ENCODE results near the gene ZNF608.

Gene ZNF608

GRCh38 chr5:124755041-124755440 is 8.6 kb upstream of the ZNF608 start:
- no peak for DNase-seq (ENCODE audit: low read depth in 2 of 2)

GRCh38 chr5:124754206-124754927 is 7.9 kb upstream of the ZNF608 start:
- DNase-seq (ENCODE audit: low read depth in 2 of 2), result no peak

DNA sequence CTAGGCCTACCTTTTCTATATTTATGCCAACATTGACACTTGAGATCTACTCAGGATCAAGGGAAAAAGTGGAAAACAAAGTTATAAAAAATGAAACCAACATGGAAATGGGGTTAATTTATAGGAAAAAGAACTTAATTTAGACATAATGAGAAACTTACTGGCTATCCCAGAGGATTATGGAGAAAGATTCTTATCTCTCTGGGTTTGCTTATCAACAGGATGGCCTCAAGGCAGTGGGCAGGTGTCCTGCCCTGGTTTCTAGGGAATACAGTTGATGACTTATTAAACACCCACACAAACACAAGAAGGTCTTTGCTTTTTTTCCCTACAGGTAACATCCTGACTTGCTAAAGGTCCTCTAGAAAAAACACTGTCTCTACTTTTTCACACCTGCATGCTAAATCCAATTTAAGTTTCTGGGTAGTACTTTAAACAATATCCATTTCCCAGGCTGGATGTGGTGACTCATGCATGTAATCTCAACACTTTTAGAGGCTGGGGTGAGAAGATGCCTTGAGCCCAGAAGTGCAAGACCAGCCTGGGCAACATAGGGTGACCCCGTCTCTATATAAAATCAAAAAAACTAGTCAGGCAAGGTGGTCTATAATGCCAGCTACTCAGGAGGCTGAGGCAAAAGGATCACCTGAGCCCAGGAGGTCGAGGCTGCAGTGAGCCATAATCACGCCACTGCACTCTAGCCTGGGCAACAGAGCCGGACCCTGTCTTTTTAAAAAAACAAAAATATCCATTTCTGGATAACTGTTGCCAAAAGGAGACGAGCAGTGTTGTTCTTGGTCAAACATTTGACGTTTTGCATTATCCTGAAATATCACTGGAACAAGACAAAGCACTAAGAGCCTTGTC is 6.6 kb upstream of the ZNF608 start:
- no peak for DNase-seq (ENCODE audit: low read depth in 2 of 2)

GRCh38 chr5:124751031-124751430 is 4.6 kb upstream of the ZNF608 start:
- no peak for DNase-seq (ENCODE audit: low read depth in 2 of 2)

GRCh38 chr5:124748687-124749594 is 2.5 kb upstream of the ZNF608 start:
- no peak for DNase-seq (ENCODE audit: low read depth in 2 of 2)

DNA sequence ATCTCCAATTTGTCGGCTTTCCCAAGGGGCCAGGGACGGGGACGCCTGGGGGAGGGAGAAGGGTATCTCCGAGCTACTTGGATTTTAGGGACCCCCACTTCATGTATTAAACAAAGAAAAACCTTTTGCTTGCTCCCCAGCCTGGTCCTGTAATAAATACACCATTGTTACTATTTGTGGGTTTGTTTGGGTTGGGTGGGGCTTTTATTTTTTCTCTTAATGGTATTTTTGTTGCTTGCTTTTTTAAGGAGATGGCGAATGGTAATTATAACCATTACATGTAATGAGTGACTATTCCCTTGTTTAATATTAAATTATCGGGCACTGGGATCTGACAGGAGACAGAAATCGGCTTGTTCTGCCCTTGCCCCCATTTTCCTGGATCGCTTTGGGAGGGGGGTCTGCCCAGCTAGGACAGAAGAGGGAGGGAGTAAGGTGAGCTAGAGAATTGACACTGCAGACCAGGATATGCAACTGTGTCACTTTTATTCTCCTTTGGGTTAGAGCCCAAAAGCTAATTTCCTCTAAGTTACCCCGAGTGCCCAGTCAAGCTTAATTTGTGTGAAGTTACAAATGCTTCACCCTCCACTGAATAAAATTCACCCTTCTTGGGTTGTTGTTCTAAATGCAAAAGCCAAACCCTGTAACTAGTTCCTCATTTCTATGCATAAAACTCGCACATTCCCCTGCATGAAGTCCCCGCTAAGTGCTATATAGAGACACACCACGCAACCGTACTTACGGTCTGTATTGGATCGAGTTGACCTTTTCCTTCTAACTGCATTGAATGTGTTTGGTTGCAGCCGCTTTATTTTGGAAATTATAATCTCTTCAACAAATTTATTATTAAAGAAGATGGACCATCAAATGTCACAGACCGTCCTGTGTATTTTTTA is 1.6 kb upstream of the ZNF608 start:
- no peak for DNase-seq (ENCODE audit: low read depth in 2 of 2)

- DNase-seq (ENCODE audit: low read depth in 2 of 2), result no peak
Observed at GRCh38 chr5:124746916-124747790, 714 bp upstream of the ZNF608 start.

DNA sequence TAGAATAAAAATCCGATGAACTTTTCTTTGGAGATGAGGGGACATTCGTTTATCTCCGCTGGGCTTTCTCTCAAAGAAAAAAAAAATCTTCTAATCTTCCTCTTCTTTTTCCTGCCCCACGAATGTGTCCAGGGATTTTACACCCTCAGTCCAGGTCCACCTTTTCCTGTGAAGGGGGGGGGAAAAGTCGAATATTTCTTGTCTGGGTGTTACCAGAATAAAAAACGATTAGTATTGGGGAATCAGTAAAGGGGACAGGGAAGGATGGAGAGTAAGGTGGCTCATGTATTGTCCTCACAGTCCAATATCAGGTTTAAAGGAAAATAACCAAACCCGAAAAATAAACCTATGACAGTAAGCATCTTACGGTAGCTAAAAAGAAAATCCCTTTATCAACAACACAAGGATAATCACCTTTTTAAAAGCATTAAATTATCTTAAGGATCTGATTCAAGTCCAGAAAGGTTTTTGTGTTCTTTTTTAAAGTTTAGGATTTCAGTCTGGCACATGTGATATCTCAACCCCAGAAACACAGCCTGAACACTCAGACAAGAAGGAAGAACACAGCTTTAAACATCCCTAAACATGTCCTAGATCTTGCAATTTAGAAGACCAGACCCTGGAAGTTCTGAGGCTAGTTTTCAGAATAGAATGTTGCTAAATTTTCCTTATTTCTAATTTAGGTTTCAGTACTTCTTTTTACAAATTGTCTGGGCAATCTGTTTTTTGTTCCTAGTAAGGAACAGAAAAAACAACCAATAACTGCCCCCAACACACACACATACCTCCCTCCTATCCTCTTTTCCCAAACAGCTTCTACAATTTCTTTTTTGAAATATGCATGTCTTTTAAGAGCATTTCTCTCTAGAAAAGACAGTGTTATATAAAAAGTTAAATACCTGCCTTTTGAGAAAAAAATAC is 1.2 kb downstream of the ZNF608 start:
- DNase-seq (ENCODE audit: low read depth in 2 of 2), result no peak

DNA sequence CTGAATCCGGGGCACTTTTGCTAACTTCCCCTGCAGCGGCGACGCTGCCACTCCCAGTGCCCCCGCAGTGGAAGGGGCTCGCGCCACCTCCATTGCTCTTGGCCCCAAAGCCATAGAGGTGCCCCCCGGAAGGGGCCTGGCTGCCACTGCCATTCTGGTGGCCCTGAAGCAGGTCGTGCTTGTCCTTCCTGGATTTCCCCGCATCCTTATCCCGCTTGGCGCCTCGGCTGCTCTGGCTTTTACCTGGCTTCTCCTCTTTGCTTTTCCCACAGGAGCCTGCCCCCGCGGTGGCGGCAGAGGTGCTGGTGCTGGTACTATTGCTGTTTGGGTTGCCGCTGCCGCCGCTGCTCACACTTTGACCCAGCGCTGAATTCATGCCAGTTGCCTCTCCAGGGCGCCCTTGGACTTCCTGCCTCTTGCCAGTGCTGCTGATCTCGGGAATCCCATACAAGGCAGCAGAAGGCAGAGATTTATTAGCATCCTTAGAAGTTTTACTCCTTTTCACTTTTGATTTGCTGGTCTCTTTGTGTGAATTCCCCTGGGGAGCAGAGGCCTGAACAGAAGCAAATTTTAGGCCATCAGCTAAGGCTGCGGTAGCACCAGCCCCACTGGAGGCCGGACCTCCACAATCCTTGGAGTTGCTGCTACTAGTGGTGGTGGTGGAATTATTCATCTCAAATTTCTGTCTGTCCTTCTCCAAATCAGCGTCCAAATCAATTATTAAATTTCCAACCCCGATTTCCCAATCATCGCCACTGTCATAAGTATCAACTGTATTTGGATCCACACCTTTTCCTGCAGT is 2.1 kb downstream of the ZNF608 start:
- no peak for DNase-seq (ENCODE audit: low read depth in 2 of 2)

DNA sequence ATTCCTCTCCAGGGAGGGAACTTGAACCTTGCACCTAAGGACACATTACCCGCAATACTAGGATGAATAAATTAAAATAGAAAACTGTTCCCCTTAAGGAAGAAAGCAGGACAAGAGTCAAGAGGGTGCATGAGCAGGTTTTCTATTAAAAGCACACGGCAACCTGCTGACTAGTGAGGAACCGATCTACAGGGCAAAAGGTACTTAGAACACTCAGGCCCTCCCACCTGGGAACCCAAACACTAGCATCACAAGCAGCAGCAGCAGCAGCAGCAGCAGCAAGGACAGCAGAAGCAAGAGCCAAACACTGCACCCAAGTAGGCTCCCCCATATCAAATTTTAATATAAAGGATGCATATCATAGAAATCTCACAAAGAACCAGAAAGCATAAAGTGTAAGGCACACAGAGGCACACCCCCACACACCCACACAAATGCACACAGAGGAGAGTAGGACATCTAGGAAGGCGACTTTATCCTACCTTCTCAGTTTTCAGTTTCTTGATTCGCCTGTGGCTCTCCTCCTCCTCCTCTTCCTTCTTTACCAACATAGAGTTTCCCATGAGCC is 2.8 kb downstream of the ZNF608 start:
- DNase-seq (ENCODE audit: low read depth in 2 of 2), result no peak

DNA sequence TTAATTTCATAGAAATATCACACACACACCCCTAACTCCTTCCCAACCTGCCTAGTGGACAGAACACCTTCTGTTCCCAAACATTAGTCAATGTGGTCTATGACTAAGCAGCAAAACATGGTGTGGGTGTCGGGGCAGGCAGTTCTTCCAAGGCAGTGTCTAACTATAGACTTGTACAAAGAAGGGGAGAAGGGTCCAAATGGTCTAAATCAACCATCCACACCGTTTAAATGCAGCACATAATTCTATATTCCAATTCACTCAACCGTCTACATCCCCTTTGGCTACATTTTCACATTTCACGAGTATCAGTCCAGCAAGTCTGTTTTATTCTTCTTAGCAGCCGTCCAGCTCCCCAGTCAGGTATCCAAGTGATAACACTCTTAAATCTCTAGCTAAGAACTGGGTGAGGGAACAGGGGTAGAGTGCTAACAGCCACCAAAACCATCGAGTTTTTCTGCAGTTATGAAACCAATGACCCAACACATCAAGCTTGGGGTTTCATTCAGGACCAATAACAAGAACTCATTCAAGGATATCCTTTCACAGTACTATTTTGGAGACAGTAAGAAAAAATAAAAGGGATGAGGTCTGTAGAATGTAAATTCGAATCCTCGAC is 3.3 kb downstream of the ZNF608 start:
- DNase-seq (ENCODE audit: low read depth in 2 of 2), result no peak

- DNase-seq (ENCODE audit: low read depth in 2 of 2), result no peak
Observed at GRCh38 chr5:124742521-124742920, 3.9 kb downstream of the ZNF608 start.

DNA sequence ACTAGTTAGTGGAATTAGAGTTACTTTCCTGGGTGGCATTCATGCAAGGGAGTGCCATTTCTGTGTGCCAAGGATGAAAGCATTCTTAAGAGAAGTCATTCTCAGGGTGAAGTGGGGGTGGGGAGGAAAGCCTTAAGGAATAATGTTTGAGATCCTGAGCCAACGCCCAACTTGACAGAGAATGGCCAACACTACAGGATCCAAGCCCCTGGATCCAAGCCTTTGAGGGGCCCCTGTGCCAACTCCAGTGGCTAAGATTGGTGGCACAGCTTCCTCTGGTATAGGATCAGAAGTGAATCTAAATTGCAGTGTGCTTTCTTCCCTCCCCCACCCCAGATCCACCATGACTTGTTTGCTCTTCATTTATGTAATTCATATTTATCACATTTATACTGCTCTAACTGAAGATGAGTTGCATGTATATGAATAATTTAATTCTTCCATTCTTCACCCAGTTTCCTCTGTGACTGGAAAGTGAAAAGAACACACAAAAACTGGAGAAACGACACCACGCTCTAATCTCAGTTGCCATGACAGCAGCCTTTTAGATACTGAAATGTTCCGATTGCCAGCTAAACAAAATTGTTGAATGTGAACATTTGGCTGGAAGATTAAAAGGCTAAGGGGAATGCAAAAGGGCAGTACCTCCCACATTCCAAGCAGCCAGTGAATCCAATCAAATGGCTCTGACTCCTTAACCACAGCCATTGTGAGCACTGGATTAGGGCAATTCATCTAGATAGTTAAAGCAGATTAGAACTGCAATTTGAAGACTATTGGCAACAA is 4.5 kb downstream of the ZNF608 start:
- DNase-seq (ENCODE audit: low read depth in 2 of 2), result no peak

- no peak for DNase-seq (ENCODE audit: low read depth in 2 of 2)
Observed at GRCh38 chr5:124740991-124741583, 5.4 kb downstream of the ZNF608 start.

GRCh38 chr5:124740071-124740470 is 6.4 kb downstream of the ZNF608 start:
- DNase-seq (ENCODE audit: low read depth in 2 of 2), result no peak

DNA sequence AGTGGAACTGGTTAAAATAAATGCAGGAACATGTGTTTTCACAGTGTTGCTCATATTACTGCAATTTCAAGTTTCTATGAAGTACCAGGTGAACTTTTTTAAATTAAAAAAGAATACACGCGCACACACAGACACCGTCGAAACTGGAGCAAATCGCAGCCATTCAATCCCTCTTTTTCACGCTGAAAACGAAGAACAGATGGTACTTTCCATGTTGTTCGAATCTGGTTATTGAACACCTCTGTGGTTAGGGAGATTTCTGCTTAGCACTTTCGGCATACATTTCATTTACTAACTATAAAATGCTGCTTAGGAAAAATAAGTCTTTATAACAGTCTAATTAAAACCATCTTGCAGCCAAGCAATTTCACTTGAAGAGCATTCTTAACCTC is 6.8 kb downstream of the ZNF608 start:
- no peak for DNase-seq (ENCODE audit: low read depth in 2 of 2)
